CD4-positive, alpha-beta T cell (primary cell): ENCODE data around the gene DICER1. TPM values are rescaled to one million over a fixed set of nuclear protein-coding genes. Genes with fewer than 3 reads are reported as not detected.

Experiments used
- ATAC-seq: fragments of 200-7000 bp; cut with Tn5 transposase; one replicate; pipeline ENCODE4 v1.10.0; 2022; ENCODE audit warnings: mild to moderate bottlenecking; ENCODE audit not compliant: poor library complexity
- CTCF ChIA-PET: fragments of 350-600 bp; sonication (Branson Sonifier 250); formaldehyde crosslinking; loops from one replicate; lab custom pipeline; 2021; ENCODE audit warnings: antibody characterized with exemption, inconsistent platforms; lab: Charles Lee
- POLR2A ChIA-PET: fragments of 350-600 bp; sonication (Branson Sonifier 250); formaldehyde crosslinking; loops from one replicate; lab custom pipeline; 2021; ENCODE audit warnings: antibody characterized with exemption, inconsistent platforms; lab: Charles Lee
- DNase-seq, 14 experiments: peaks; one replicate each; pipeline ENCODE4 v3.0.0-alpha.2; 2013 to 2020; ENCODE audit warnings: mixed read lengths in 2 of 14
- H3K27ac ChIP-seq, 2 donors: one replicate each; pipeline versions ENCODE4 v1.5.1 to v1.7.0; 2013; ENCODE audit warnings: low read length in 2 of 2, low read depth in 1 of 2, mild to moderate bottlenecking in 1 of 2
- H3K27me3 ChIP-seq, 2 experiments: 1 replicate in 1 of 2; 2 replicates in 1 of 2; pipeline versions ENCODE4 v1.6.1 to v1.7.0; 2013; ENCODE audit warnings: low read length in 2 of 2, control low read depth in 1 of 2, mild to moderate bottlenecking in 1 of 2, moderate library complexity in 1 of 2; ENCODE audit not compliant: insufficient read depth in 2 of 2, control insufficient read depth in 1 of 2
- H3K36me3 ChIP-seq: one replicate; pipeline ENCODE4 v1.6.1; 2013; ENCODE audit warnings: low read length, control low read depth; ENCODE audit not compliant: insufficient read depth
- H3K4me1 ChIP-seq: one replicate; pipeline ENCODE4 v1.6.1; 2013; ENCODE audit warnings: low read length, control low read depth; ENCODE audit not compliant: insufficient read depth
- H3K4me3 ChIP-seq: one replicate; pipeline ENCODE4 v1.5.1; 2013; ENCODE audit warnings: mild to moderate bottlenecking, low read length, moderate library complexity
- H3K9me3 ChIP-seq, 2 experiments: 1 replicate in 1 of 2; 2 replicates in 1 of 2; pipeline versions ENCODE4 v1.6.1 to v1.7.0; 2013; ENCODE audit warnings: low read length in 2 of 2, mild to moderate bottlenecking in 2 of 2, control low read depth in 1 of 2, moderate library complexity in 1 of 2; ENCODE audit not compliant: control insufficient read depth in 1 of 2, insufficient read depth in 1 of 2
- H3K27ac Mint-ChIP-seq: one replicate; pipeline ENCODE4 v1.8.0; 2020; ENCODE audit warnings: mixed read lengths
- H3K27me3 Mint-ChIP-seq: one replicate; pipeline ENCODE4 v1.8.0; 2021; ENCODE audit warnings: mixed read lengths
- H3K36me3 Mint-ChIP-seq: one replicate; pipeline ENCODE4 v1.8.0; 2021; ENCODE audit warnings: low read depth, mixed read lengths
- H3K4me1 Mint-ChIP-seq: one replicate; pipeline ENCODE4 v1.8.0; 2021; ENCODE audit warnings: low read depth, mixed read lengths
- H3K4me3 Mint-ChIP-seq: one replicate; pipeline ENCODE4 v1.8.0; 2020; ENCODE audit warnings: mild to moderate bottlenecking, mixed read lengths
- H3K9me3 Mint-ChIP-seq: one replicate; pipeline ENCODE4 v1.8.0; 2020; ENCODE audit warnings: mixed read lengths
- intact Hi-C, 2 experiments: fragments of 100-400 bp; cut with DNase I in 1 of 2; cut with micrococcal nuclease in 1 of 2; formaldehyde crosslinking; loops; one replicate each; pipeline versions ENCODE4 v1.15.1 to v1.9.0; 2023 to 2025; cut with DNase I, micrococcal nuclease
- total RNA-seq, 174 experiments: library from RNA in 2 of 174; stranded (reverse) in 2 of 174; gene quantifications; one replicate each; pipeline ENCODE4 v1.2.3 and lab custom pipeline; 2021 to 2026
- TF ChIP-seq, protein P1 (sequence below): fragments of 200-600 bp; IDR thresholded peaks from one replicate; pipeline ENCODE4 v1.8.0; 2022; ENCODE audit warnings: antibody characterized with exemption, mild to moderate bottlenecking

Gene DICER1
- total RNA-seq, 2 experiments from 2014 or later = 53.7 to 66.0 TPM

GRCh38 chr14:95190346-95190840 is 33.1 kb upstream of the DICER1 start:
- Histone ChIP-seq H3K4me3 (no peak overlapping the region), H3K27me3 (peaks cover 7 to 15% of the 10 kb centered on the region in 2 experiments), H3K9me3 (no peaks in the 10 kb centered on the region), H3K4me1 (no peaks in the 10 kb centered on the region), H3K36me3 (no peaks in the 10 kb centered on the region), H3K27ac (no peak overlapping the region)
- TF ChIP-seq, protein P1, sequence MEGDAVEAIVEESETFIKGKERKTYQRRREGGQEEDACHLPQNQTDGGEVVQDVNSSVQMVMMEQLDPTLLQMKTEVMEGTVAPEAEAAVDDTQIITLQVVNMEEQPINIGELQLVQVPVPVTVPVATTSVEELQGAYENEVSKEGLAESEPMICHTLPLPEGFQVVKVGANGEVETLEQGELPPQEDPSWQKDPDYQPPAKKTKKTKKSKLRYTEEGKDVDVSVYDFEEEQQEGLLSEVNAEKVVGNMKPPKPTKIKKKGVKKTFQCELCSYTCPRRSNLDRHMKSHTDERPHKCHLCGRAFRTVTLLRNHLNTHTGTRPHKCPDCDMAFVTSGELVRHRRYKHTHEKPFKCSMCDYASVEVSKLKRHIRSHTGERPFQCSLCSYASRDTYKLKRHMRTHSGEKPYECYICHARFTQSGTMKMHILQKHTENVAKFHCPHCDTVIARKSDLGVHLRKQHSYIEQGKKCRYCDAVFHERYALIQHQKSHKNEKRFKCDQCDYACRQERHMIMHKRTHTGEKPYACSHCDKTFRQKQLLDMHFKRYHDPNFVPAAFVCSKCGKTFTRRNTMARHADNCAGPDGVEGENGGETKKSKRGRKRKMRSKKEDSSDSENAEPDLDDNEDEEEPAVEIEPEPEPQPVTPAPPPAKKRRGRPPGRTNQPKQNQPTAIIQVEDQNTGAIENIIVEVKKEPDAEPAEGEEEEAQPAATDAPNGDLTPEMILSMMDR = no peak
- Mint-ChIP-seq H3K27me3 (peaks cover 21% of the 10 kb centered on the region), H3K9me3 (no peaks in the 10 kb centered on the region), H3K4me1 (no peaks in the 10 kb centered on the region), H3K27ac (no peak overlapping the region), H3K4me3 (no peak overlapping the region), H3K36me3 (no peaks in the 10 kb centered on the region)
- POLR2A ChIA-PET = no interaction called here
- no peak for ATAC-seq
- no peak for DNase-seq
- CTCF ChIA-PET = interaction anchor here (1.2 kb wide), 1 partner anchor 11 kb away, joined by 3 read pairs; no protein-coding TSS in a partner anchor
- intact Hi-C loops = loop anchor here in 1 of 2 experiments (10.0 kb wide), 1 partner anchor 76 kb away; no protein-coding TSS in a partner anchor

GRCh38 chr14:95189367-95190132 is 32.2 kb upstream of the DICER1 start:
- CTCF ChIA-PET = interaction anchor here (1.2 kb wide), 1 partner anchor 10 kb away, joined by 3 read pairs; no protein-coding TSS in a partner anchor
- H3K4me1 Mint-ChIP-seq = no peaks in the 10 kb centered on the region
- Histone ChIP-seq H3K27ac (no peak overlapping the region), H3K36me3 (no peaks in the 10 kb centered on the region), H3K4me3 (no peak overlapping the region), H3K4me1 (no peaks in the 10 kb centered on the region), H3K9me3 (no peaks in the 10 kb centered on the region), H3K27me3 (peaks cover 13 to 15% of the 10 kb centered on the region in 2 experiments)
- DNase-seq (no peak), ATAC-seq (no peak)
- H3K27me3 Mint-ChIP-seq = peaks cover 28% of the 10 kb centered on the region
- no peak overlapping the region for H3K4me3 Mint-ChIP-seq
- H3K27ac Mint-ChIP-seq = no peak overlapping the region
- H3K36me3 Mint-ChIP-seq = no peaks in the 10 kb centered on the region
- TF ChIP-seq, protein P1 = no peak
- H3K9me3 Mint-ChIP-seq = no peaks in the 10 kb centered on the region
- intact Hi-C loops = loop anchor here in 1 of 2 experiments (10.0 kb wide), 1 partner anchor 75 kb away; no protein-coding TSS in a partner anchor
- POLR2A ChIA-PET = no interaction called here

DNA sequence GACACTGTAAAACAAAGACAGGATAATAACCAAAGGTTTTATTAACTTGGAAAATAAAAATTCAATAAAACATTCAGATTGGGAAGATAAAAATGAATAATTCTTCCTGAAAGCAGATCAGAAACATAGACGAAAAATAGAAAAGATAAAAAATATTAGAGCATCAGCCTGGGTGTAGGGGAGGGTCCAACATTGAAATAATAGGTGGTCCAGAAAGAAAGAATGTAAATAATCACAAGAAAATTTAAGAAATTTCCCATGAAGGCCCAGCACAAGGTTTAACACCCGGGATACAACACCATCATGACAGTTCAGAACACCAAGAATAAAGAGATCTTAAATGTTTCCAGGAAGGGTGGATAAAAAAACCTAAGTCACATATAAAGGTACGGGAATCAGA is 31.1 kb upstream of the DICER1 start:
- no peaks in the 10 kb centered on the region for H3K4me1 Mint-ChIP-seq
- H3K27me3 Mint-ChIP-seq = peaks cover 35% of the 10 kb centered on the region
- no peaks in the 10 kb centered on the region for H3K9me3 Mint-ChIP-seq
- ChIA-PET CTCF (no interaction called here), POLR2A (no interaction called here)
- no peak overlapping the region for H3K27ac ChIP-seq
- no peak overlapping the region for H3K4me3 Mint-ChIP-seq
- no peak for DNase-seq
- ATAC-seq = no peak
- intact Hi-C loops = no loop called here
- H3K36me3 ChIP-seq = no peaks in the 10 kb centered on the region
- H3K27ac Mint-ChIP-seq = no peak overlapping the region
- H3K36me3 Mint-ChIP-seq = no peaks in the 10 kb centered on the region
- H3K4me3 ChIP-seq = no peak overlapping the region
- H3K9me3 ChIP-seq = no peaks in the 10 kb centered on the region
- TF ChIP-seq, protein P1 = no peak
- peaks cover 15 to 18% of the 10 kb centered on the region in 2 experiments for H3K27me3 ChIP-seq
- H3K4me1 ChIP-seq = peaks cover 2% of the 10 kb centered on the region
